Peyer's patch (tissue), 4 donors: ENCODE measurements around the gene MYO3B.

Experiments used
- POLR2A ChIP-seq, 2 donors: fragments of 450-650 bp; IDR thresholded peaks; one replicate each; pipeline ENCODE4 v1.5.1; 2017; ENCODE audit warnings: antibody characterized with exemption in 2 of 2, mild to moderate bottlenecking in 2 of 2, moderate library complexity in 2 of 2
- TF ChIP-seq, protein P1 (sequence below), 6 experiments: fragments of 450-650 bp in 4 of 6; fragments of 200-600 bp in 2 of 6; sonication (generic) in 1 of 6; IDR thresholded peaks; one replicate each; pipeline ENCODE4 v1.5.1; 2017 to 2019; ENCODE audit warnings: antibody characterized with exemption in 6 of 6, mild to moderate bottlenecking in 3 of 6, moderate library complexity in 1 of 6

DNA sequence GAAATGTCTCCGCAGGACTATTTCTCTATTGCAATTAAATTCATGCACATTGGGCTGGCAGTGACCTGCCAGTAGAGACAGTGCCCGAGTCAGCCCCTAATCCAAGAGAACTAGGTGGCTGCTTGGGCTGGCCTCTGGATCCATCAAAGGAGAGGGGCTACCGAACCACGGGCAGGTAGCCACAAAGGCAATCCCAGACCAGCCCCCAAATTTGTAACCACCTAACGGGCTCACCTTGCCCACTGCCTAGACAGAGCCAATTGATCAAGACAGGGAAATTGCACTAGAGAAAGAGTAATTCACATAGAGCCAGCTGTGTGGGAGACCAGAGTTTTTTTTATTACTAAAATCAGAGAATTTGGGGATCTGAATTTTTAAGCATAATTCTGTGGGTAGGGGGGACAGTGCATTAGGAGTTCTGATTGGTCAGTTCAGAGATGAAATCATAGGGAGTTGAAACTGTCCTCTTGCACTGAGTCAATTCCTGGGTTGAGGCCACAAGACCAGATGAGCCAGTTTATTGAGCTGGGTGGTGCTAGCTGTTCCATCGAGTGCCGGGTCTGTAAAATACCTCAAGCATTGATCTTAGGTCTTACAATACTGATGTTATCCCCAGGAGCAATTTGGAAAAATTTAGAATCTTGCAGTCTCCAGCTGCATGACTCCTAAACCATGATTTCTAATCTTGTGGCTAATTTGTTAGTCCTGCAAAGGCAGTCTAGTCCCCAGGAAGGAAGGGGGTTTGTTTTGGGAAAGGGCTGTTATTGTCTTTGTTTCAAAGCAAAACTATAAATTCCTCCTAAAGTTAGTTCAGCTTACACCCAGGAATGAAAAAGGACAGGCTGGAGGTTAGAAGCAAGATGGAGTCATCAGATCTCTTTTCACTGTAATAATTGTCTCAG, 276.8 kb downstream of the MYO3B start:
- TF ChIP-seq, protein P1, sequence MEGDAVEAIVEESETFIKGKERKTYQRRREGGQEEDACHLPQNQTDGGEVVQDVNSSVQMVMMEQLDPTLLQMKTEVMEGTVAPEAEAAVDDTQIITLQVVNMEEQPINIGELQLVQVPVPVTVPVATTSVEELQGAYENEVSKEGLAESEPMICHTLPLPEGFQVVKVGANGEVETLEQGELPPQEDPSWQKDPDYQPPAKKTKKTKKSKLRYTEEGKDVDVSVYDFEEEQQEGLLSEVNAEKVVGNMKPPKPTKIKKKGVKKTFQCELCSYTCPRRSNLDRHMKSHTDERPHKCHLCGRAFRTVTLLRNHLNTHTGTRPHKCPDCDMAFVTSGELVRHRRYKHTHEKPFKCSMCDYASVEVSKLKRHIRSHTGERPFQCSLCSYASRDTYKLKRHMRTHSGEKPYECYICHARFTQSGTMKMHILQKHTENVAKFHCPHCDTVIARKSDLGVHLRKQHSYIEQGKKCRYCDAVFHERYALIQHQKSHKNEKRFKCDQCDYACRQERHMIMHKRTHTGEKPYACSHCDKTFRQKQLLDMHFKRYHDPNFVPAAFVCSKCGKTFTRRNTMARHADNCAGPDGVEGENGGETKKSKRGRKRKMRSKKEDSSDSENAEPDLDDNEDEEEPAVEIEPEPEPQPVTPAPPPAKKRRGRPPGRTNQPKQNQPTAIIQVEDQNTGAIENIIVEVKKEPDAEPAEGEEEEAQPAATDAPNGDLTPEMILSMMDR (IDR thresholded peaks at IDR 0.05), result no peak
- TF ChIP-seq POLR2A (IDR thresholded peaks at IDR 0.05), result no peak
